Gastrocnemius medialis (tissue), 4 donors: ENCODE data around the gene SAMD4B. TPM values are rescaled to one million over a fixed set of nuclear protein-coding genes. Genes with fewer than 3 reads are reported as not detected.

Experiments
- ATAC-seq, 2 donors: fragments of 150-250 bp; one replicate each; pipeline ENCODE4 v1.9.1; 2016
- DNase-seq, 2 donors: peaks; one replicate each; pipeline ENCODE4 v3.0.0-alpha.2; 2019
- H3K27ac ChIP-seq, 4 donors: fragments of 200-600 bp; sonication (generic); 1 replicate in 1 of 4; 2 replicates in 3 of 4; pipeline ENCODE4 v1.5.1; 2016 to 2018; ENCODE audit warnings: mild to moderate bottlenecking in 2 of 4, moderate library complexity in 1 of 4
- H3K27me3 ChIP-seq, 3 donors: fragments of 200-600 bp; sonication (generic) in 2 of 3; 1 replicate in 1 of 3; 2 replicates in 2 of 3; pipeline versions ENCODE4 v1.5.1 to v1.6.0; 2016 to 2019; ENCODE audit warnings: mild to moderate bottlenecking in 1 of 3, moderate library complexity in 1 of 3
- H3K36me3 ChIP-seq, 2 donors: fragments of 200-600 bp; sonication (generic) in 1 of 2; one replicate each; pipeline ENCODE4 v1.5.1; 2017 to 2018
- H3K4me1 ChIP-seq, 2 donors: fragments of 200-600 bp; sonication (generic) in 1 of 2; one replicate each; pipeline ENCODE4 v1.5.1; 2016 to 2017; ENCODE audit warnings: mild to moderate bottlenecking in 2 of 2
- H3K4me3 ChIP-seq, 4 donors: fragments of 200-600 bp; sonication (generic) in 3 of 4; 1 replicate in 1 of 4; 2 replicates in 3 of 4; pipeline ENCODE4 v1.5.1; 2016 to 2019; ENCODE audit warnings: mild to moderate bottlenecking in 2 of 4
- H3K9me3 ChIP-seq, 3 donors: fragments of 200-600 bp; sonication (generic) in 2 of 3; 1 replicate in 1 of 3; 2 replicates in 2 of 3; pipeline ENCODE4 v1.5.1; 2016 to 2019
- POLR2A ChIP-seq, 2 donors: fragments of 450-650 bp; IDR thresholded peaks; one replicate each; pipeline ENCODE4 v1.6.1; 2017; ENCODE audit warnings: antibody characterized with exemption in 2 of 2, mild to moderate bottlenecking in 2 of 2, moderate library complexity in 2 of 2
- in situ Hi-C, 4 donors: fragments of 200-750 bp; cut with MboI; loops; one replicate each; pipeline versions ENCODE4 v1.15.0 to v1.8.0; 2017; ENCODE audit warnings: low sequenced_read_pairs in 4 of 4
- intact Hi-C: fragments of 100-400 bp; cut with DNase I; formaldehyde crosslinking; loops from one replicate; pipeline ENCODE4 v1.15.1; 2023; ENCODE audit warnings: low total_unique reads
- total RNA-seq, 4 donors: library from RNA; depleted of rRNA; stranded (reverse); fragments of >200 nt; gene quantifications; one replicate each; pipeline versions ENCODE4 v1.1.0 to v1.2.3, GENCODE V29; 2016
- TF ChIP-seq, protein P1 (sequence below), 5 experiments: fragments of 450-650 bp in 3 of 5; fragments of 200-600 bp in 2 of 5; sonication (generic) in 2 of 5; IDR thresholded peaks in 4 of 5; conservative IDR thresholded peaks in 1 of 5; 1 replicate in 4 of 5; 2 replicates in 1 of 5; pipeline ENCODE4 v1.5.1; 2016 to 2019; ENCODE audit warnings: antibody characterized with exemption in 5 of 5, mild to moderate bottlenecking in 3 of 5, moderate library complexity in 3 of 5

Gene SAMD4B
- total RNA-seq, 4 donors from 2014 or later: 30.9 to 63.7 (median 59.2) TPM

DNA sequence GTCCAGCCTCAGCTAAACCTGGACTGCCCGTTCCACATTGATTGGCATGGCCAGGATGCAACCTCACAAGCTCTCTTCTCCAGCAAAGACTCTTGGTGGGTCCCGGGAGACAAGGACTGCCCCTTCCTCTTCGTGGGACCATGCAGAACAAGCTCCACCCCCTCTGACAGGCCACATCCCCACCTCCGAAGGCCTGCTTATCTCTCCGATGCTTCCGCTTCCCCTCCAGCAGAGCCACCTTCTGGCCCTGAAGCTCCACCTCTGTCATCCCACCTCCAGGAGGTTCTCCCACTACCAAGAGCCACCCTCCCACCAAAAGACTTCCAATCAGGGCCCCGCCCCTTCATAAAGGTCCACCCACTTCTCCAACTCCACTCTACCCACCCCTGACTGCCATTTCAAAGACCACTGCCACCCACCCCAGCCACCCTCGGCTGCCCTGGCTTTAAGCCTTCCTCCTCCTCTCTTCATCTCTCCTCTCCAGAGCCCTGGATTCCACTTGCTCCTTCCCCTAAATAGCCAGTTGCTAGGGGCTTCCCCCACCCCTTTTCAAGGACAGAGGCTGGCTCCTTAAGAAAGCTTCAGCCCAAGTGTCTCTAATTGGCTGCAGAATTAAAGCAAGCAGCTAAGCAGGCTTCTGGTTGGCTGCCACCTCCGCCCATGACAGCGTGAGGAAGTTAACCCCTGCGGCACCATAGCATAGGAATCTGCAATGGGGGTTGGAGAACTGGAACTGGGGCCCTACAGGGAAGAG, 31.5 kb upstream of the SAMD4B start:
- Histone ChIP-seq H3K4me1 (no peaks in the 10 kb centered on the region), H3K9me3 (no peaks in the 10 kb centered on the region), H3K27me3 (peaks cover 26 to 39% (median 38%) of the 10 kb centered on the region in 3 donors), H3K27ac (no peak overlapping the region), H3K4me3 (no peak overlapping the region), H3K36me3 (no peaks in the 10 kb centered on the region)
- ATAC-seq: no peak
- no peak for DNase-seq
- TF ChIP-seq, protein P1, sequence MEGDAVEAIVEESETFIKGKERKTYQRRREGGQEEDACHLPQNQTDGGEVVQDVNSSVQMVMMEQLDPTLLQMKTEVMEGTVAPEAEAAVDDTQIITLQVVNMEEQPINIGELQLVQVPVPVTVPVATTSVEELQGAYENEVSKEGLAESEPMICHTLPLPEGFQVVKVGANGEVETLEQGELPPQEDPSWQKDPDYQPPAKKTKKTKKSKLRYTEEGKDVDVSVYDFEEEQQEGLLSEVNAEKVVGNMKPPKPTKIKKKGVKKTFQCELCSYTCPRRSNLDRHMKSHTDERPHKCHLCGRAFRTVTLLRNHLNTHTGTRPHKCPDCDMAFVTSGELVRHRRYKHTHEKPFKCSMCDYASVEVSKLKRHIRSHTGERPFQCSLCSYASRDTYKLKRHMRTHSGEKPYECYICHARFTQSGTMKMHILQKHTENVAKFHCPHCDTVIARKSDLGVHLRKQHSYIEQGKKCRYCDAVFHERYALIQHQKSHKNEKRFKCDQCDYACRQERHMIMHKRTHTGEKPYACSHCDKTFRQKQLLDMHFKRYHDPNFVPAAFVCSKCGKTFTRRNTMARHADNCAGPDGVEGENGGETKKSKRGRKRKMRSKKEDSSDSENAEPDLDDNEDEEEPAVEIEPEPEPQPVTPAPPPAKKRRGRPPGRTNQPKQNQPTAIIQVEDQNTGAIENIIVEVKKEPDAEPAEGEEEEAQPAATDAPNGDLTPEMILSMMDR (IDR thresholded peaks at IDR 0.05 in 4 of 5, conservative IDR thresholded peaks at IDR 0.05 in 1 of 5): no peak
- TF ChIP-seq POLR2A (IDR thresholded peaks at IDR 0.05): no peak
- in situ Hi-C loops (no loop called here), intact Hi-C loops (no loop called here)

- DNase-seq: no peak
- intact Hi-C loops: no loop called here
- in situ Hi-C loops: no loop called here
- TF ChIP-seq, protein P1 (IDR thresholded peaks at IDR 0.05 in 4 of 5, conservative IDR thresholded peaks at IDR 0.05 in 1 of 5): no peak
- TF ChIP-seq POLR2A (IDR thresholded peaks at IDR 0.05): no peak
- Histone ChIP-seq H3K27me3 (peaks cover 2 to 15% (median 4%) of the 10 kb centered on the region in 3 donors), H3K36me3 (no peaks in the 10 kb centered on the region), H3K4me3 (no peak overlapping the region), H3K4me1 (no peaks in the 10 kb centered on the region), H3K9me3 (no peaks in the 10 kb centered on the region), H3K27ac (no peak overlapping the region)
- no peak for ATAC-seq
Measured at GRCh38 chr19:39314016-39314728, 28.0 kb upstream of the SAMD4B start.

DNA sequence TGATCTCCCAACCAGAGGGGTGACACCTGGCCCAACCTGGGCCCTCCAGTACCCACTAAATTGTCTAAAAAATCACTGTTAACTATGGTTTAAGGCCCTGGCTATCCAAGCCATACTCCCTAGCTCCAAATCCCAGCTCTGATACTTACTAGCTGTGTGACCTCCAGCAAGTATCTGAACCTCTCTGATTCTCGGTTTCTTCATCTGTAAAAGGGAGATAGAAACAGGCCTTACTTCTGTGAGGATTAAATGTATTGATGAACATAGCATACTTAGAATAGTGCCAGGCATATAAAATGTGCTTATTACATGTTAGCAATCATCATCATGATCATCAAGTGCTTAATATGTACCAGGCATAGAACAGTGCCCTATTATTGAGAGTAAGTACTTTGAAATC, 26.3 kb upstream of the SAMD4B start:
- H3K36me3 ChIP-seq: no peaks in the 10 kb centered on the region
- DNase-seq (no peak), ATAC-seq (no peak)
- H3K4me1 ChIP-seq: no peaks in the 10 kb centered on the region
- peaks cover 13 to 18% (median 15%) of the 10 kb centered on the region in 3 donors for H3K27me3 ChIP-seq
- H3K9me3 ChIP-seq: no peaks in the 10 kb centered on the region
- H3K4me3 ChIP-seq: no peak overlapping the region
- intact Hi-C loops: no loop called here
- H3K27ac ChIP-seq: no peak overlapping the region
- TF ChIP-seq, protein P1 (IDR thresholded peaks at IDR 0.05 in 4 of 5, conservative IDR thresholded peaks at IDR 0.05 in 1 of 5): no peak
- no peak for TF ChIP-seq POLR2A (IDR thresholded peaks at IDR 0.05)
- in situ Hi-C loops: no loop called here

DNA sequence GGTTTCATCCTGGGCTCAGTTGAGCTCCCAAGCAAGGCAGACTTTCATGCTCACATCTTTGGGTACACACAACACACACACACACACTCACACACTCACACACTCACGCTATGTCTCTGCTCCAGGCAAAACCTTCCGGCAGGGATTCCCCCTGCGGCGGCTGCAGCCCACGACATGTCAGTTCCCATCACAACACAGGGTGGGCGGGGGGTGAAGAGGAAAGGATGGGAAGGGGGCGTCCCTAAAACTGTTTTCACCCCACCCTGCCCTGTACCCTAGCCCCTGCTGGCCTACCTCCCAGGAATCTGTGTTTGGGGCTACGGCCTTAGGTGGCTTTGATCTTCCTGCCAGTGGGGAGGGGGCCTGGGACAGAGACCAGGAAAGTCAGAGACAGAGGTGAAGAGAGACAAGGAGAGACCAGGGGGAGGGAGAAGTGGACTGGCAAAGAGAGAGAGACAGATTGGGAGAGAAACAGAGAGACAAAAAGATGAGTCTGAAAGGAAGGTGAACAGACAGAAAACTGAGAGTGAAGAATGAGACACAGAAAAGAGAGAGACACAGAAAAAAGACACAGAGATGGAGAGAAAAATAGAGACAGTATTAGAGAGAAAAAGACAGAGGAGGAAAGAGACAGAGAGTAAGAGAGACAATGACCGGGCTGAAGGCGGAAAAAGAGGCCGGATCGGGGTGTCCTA, 25.4 kb upstream of the SAMD4B start:
- no peak for ATAC-seq
- no peak overlapping the region for H3K27ac ChIP-seq
- H3K4me3 ChIP-seq: no peak overlapping the region
- DNase-seq: no peak
- no peaks in the 10 kb centered on the region for H3K9me3 ChIP-seq
- H3K36me3 ChIP-seq: no peaks in the 10 kb centered on the region
- in situ Hi-C loops (no loop called here), intact Hi-C loops (no loop called here)
- peaks cover 14 to 26% (median 18%) of the 10 kb centered on the region in 3 donors for H3K27me3 ChIP-seq
- H3K4me1 ChIP-seq: no peaks in the 10 kb centered on the region
- no peak for TF ChIP-seq POLR2A (IDR thresholded peaks at IDR 0.05)
- TF ChIP-seq, protein P1 (IDR thresholded peaks at IDR 0.05 in 4 of 5, conservative IDR thresholded peaks at IDR 0.05 in 1 of 5): no peak
